ENCODE measurements around the gene DUSP10.
A peak's percentile ranks its signal among the peaks of the same experiment; 100 is the strongest.

DUSP10 gene

DNA sequence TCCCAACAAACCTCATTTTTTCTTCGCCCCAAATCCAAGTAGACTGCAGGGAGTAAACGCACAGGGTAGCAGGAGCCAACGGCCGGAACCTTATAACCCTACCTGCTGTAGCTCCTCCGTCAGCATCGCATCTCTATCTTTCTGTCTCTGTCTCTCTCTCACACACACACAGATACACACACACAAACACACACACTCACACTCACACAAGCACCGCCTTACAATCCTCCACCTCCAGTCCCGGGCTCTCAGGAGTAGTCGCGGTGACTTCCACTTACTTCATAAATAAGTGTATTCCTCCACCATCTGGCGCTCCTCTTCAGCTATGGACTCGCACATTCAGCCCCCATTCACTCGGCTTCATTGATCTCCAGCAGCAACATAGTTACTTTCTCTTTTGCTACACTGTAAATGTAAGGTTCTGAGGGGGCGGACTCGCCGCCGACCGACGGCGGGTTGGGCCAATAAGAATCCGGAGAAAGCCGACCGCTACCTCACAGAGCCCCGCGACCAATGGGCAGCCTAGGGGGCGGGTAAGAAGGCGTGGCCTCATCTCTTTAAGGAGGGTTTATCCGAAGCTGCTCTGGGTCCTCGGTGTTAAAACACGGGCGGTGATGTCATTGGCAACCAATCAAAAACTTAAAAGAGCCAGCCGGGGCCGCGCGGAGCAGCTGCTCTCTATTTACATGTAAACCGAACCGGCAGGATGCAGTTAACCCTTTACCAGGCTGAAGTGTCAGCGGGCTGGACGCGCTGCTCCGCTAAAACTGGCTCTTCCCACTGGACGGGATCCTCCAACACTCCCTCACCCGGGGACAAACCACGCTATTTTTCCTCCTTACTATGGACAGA is at the start of gene DUSP10:
TSS of gene DUSP10 (minus strand) at position 387 of the 852 bp plus-strand sequence. CDS start 2,345 bp downstream, outside the sequence.
- DNase-seq (ENCODE audit: low read depth): peak; percentile 98

DNA sequence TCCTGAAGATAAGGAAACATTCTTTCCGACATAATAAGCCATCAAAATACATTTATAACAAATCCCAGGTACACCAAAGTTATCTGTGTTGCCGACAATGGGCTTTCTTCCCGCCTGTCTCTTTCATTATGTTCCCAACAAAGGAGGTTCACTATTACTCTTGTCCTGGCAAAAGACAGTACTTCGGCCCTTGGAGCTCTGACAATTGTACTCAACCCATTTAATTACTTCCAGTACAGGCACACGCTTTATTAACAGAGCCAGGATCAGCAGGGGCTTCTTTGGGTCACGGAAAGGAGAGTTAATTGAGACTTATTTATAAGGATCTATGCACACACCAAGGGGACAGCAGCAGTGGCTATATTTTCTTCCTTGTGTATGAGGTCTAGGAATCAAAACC is 46.6 kb upstream of the DUSP10 start:
- no peak for DNase-seq (ENCODE audit: low read depth)

DNA sequence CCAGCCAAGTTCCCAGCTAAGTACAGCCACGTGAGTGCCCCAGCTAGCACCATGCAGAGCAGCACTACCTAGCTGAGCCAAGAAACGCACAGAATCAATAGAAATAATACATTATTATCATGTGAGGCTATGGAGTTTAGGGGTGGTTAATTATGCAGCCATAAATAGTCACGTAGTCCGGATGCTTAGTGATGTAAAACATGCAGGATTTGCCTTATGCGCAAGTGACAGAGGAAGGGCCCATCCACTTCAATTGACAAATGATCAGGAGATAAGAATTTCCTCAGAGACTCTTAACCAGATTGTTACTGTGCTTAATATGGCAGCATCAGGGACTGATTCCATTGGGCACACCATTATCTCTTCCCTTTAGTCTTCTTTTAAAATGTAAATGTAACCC is 44.8 kb upstream of the DUSP10 start:
- no peak for DNase-seq (ENCODE audit: low read depth)

DNA sequence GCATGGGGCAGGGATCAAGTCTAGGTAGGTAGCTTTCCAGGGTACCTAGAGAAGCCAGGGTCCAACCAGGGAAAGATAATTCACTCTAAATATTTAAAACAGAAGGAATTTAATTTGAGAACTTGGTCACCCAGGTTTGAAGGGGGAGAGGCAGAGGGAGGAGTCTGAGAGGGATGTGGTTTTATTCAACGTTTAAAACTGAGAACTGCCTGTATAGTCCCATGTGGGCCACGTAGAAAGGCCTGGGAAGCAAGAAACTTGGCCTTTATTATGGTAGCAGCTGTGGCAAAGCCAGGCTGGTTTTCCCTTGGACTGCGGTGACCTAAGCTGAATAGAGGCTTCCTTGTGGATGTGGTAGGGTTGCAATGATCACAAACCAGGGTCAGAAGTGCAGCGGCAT is 42.0 kb upstream of the DUSP10 start:
- no peak for DNase-seq (ENCODE audit: low read depth)

DNA sequence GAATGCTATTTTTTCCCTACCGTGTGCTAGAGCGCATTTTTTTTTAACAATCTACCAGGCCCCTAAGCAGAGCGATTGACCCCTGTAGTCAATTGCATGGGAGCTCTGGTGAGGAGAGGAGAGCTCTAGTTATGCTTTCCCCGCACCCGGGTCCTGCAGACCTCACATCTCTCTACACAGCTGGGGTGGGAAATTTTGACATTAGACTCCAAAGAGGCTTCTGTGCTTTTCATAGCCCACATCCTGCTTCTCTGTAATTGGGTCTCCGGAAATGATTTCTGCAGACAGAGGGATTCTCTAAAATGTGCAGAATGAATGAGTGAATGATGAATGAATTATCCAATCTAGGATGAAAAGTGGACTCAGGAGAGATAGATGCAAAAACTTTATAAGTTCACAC is 41.5 kb upstream of the DUSP10 start:
- DNase-seq (ENCODE audit: low read depth): no peak

DNA sequence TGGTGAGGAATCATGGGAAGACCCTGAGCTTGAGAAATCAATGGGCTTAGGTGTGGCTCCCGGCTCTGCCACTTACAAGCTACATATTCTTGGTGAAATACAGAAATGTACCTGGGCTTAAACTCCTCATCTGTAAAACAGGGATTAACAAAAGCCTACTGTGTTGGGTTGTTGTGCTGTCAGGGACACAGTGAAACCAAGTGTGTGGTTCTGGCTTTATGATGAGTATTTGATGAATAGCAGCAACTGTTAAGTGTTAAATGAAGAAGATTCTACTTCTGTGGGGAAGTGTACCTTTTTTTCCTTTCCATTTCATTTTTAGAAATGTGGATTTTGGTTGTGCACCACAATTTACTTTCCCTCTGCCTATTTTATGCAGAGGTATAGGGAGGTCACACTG is 41.1 kb upstream of the DUSP10 start:
- DNase-seq (ENCODE audit: low read depth): no peak

DNA sequence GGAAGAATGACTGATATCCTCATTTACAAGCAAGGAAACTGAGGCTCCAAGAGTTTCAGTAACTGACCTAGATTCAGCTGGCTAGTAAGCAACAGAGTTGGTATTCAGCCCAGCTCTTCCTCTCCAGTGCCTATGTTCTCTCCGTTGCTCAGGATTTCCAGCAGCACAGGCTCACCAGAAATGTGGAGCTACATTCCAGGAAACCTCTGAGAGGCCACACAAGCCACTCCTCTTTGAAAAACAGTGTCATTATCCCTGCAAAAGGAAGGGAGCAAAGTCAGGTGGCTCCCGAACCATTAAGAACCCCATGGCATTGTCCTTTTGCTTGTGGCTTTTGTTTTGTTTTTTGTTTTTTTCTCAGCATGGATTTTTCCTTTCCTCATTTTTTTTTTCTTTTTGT is 40.6 kb upstream of the DUSP10 start:
- DNase-seq (ENCODE audit: low read depth): no peak

DNA sequence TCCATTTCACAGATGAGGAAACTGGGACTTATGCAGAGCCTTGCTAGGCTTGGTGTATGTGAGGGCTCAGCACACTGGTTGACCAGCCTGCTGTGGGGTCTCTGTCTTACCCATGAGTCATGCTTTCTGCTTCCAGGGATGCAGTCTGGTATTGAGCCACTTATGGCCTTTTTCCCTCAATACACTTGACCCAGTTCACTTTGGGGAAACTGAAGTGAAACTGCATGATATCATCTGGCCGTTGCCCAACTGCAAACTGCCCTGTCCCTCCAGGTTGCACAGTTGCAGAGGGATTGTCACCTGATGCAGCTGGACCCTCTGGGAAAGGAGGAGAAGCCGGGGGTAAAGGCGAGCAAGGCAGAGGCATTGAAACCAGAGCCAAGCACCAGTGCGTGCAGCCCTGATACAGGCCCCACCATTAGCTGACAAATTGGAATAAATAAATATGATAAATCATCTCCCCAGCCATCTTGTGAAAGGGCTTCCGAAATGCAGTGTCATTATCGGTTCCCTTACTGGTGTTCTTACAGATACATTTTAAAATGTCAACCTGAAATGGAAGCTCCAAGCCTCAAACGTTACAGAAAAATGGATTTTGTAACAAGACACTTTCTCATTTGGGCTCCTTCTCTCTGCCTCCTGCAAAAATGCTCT is 39.3 kb upstream of the DUSP10 start:
- DNase-seq (ENCODE audit: low read depth): no peak

DNA sequence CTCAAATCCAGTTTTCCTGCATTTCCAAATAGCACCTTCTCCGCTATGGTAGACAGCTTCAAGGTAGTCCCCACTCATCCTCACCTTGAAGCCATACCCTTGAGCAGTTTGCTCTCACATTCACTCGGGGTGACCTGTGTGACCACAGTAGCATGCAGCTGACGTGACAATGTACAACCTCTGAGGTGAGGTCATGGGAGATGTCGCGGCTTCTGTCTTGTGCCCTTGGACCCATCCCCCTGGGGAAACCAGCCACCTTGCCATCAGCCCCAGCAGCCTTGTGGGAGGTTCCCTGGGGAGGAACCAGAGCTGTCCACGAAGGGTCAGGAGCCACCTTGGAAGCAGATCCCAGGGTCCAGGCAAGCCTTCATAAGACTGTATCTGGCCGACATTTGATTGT is 38.3 kb upstream of the DUSP10 start:
- DNase-seq (ENCODE audit: low read depth): no peak

DNA sequence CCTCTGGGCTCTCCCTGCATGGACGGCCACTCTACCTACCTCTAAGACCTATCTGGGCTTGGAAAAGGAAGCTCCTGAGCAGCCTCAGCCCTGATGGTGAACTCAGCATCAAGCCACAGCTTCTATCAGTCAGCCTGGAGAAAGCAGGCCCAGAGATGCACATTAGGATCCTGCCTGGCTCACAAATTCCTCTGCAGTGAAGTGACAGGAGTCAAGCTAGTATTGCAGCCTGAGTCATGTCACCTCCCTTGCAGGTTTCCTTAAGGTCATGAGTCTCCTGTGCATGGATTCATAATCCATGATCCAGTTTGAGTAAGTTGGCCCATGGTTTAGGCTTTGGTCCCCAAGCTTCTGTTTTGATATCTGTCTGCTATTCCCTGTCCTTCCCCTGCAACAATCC is 37.9 kb upstream of the DUSP10 start:
- DNase-seq (ENCODE audit: low read depth): no peak

DNA sequence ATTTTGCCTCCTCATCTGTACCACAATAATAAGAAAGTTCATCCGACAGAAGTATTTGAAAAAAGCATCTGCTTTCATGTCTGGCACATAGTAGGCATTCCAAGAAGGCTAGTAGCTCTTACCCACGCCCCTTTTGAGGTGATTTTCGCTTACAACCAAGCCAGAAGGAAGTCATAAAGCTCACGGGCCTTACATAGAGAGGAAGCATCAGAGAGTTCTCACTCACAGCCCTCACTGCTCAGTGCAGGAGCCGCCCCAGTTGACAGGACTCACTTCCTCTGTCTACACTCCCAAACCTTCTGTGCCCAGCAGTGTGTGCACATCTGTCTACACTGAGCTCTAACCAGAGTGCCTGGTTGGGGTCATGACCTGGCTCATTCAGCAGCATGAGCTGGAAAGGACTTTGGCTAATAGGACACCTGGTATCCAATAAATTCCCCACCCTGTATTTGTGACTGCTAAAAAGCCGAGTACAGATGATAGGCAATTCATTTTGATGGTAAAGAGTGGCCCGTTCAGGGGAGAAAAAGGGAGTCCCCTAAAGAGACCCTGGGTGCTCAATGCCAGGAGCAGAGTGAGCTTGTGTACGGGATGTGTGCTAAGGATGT is 36.8 kb upstream of the DUSP10 start:
- no peak for DNase-seq (ENCODE audit: low read depth)

DNA sequence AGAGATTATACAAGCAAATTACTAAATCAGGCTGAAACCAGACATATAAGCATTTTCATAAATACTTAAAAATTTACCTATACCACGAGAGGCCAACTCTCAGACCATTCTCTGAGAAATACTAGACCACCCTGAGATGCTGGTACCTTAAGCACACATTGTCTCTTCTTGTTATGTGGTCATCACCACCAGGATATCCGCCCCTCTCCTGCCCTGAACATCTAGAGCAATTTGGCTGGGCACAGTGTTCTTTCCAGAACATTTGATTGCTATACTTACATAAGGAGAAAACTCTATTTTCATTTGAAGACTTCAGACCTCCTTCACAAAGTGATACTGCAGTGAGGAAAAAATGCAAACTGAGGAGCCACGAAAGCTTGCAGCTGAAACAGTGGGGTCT is 36.2 kb upstream of the DUSP10 start:
- no peak for DNase-seq (ENCODE audit: low read depth)

DNA sequence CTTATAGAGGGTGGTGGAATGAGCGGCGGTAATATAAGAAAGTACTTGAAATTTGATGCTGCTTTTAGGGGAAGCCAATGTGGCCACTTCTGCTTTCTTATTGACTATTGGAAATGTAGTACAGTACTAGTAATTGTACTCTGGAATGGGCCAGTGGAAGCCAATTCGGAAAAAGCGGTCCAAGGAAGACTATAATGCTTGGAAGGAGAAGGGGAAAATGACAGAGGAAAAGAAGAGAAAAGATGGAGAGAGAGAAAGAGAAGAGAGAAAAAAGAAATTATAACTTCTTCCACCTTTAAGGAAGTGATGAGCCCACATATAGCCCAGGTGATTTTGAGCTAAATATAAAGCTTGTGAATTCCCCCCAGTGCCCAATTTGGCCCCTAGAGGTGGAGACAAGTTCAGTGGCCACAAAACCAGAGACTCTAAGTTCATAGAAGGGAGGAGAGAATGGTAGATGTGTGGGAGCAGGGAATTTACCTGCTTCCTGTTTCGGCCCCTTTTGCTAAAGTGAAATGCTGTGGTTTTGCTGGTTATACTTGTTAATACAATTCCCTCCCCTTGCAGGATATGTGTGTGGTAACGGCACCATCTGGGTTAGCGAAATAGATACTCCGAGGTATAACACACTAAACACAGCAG is 35.7 kb upstream of the DUSP10 start:
- DNase-seq (ENCODE audit: low read depth): no peak

DNA sequence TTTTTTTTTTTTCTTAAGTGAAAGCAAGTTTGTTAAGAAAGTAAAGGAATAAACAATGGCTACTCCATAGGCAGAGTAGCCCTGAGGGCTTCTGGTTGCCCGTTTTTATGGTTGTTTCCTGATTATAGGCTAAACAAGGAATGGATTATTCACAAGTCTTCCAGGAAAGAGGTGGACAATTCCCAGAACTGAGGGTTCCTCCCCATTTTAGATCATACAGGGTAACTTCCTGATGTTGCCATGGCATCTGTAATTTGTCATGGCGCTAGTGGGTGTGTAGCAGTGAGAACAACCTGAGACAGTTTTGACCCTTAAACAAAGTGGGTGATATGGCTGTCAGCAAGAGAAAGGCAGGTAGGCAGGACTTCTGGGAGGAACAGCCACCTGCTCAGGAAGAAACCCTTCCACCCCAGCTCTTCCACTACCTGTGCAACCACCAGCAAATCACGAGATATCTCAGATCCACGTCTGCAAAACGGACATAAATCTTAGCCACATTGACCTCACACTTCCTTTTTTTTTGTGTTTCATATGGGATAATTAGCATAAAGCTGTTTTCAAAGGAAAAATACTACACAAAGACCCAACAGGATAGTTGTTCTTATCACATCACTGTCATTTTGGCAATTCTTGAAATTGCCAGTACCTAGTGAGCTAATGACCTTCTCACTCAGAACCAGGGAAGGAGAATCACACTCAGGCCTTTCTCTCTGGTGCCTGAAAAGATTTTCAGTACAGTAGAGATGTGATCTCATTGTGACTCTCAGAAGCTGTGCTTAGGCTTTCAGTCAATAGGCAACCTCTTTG is 34.8 kb upstream of the DUSP10 start:
- no peak for DNase-seq (ENCODE audit: low read depth)

DNA sequence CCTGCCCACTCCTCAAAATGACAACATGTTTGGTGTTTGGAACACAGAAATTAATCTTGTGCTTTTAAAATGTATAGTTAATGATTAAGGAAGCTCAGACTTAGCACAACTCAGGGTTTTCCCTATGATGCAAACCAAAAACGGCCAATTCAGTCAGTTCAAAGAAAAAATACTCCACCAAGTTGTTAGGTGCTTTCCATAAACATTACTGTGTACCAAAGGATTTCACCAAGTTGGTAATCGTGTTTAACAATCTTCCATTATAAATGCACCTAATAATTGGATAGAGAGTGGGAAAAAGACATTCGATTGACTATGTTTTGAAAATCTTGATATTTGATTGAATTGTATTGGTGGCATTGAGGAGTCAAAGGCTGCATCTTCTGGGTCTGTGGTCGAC is 33.3 kb upstream of the DUSP10 start:
- DNase-seq (ENCODE audit: low read depth): no peak

DNA sequence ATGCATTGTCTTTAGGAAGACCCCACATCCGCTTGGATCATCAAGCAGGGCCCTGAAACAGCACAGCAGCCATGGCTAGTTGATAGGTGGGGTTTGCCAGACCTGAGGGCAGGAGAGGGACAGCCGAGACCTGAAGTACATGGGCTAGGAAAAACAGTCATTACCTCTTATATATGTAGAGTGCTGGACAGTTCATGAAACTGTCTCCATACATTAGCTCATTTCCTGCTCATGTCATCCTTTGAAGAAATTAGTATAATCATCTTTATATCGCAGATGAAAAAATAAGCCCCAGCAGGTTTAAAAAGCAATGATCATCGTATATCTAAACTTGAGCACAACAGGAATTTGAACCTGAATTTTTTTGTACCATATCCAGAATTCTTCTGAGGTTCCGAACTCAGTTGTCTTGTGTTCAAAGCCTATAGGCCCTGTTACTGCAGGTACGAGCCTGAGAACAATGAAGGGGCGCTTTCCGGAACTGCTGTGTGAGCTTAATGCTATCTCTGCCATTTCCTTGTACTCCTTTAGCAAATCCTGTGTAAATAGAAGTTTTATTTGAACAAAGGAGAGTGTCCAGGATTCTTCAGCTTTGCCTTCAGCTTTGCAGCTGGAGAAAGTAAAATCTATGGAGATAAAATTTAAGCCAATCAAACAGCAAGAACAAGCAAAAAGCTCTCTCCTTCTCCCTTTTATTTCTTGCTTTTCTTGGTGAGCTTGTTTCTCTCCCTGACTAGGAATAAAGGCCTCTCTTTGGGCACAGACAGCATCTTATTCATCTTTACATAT is 32.4 kb upstream of the DUSP10 start:
- DNase-seq (ENCODE audit: low read depth): no peak

DNA sequence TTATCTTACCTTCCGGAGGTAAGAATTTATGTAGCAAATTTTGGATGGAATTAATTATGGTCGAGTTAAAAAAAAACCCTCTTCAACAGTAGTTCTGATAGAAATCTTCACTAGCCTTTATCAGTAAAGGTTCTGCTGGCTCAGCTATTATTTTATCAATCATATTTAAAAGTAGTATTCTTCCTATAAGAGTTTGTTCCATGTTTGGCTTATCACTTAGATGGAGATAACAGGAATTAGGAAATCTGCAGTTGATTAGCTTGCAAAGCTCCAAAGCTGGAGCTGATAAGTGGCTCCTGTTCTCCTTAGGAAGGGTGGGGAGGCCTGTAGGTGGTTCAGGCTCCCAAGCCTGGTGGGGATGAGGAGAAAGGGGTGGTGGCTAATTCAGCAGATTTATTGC is 31.5 kb upstream of the DUSP10 start:
- DNase-seq (ENCODE audit: low read depth): no peak

DNA sequence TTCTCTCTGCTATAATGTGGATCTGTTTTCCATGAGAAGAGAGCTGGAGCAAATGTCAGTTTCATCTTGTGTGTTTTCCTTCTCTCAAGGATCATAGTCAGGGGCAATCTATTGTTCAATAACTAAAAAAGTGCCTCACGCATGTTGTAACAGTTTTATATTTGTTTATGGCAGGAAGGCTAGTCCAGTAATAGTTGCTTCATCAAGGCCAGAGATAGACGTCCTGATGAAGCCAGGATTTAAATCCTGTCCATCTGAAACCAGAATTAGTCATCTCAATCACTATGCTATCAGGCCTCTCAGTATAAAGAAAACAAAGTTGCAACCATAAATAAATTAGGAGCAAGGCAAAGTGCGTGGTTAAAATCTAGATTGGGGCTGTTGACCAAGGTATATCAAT is 30.2 kb upstream of the DUSP10 start:
- DNase-seq (ENCODE audit: low read depth): no peak

DNA sequence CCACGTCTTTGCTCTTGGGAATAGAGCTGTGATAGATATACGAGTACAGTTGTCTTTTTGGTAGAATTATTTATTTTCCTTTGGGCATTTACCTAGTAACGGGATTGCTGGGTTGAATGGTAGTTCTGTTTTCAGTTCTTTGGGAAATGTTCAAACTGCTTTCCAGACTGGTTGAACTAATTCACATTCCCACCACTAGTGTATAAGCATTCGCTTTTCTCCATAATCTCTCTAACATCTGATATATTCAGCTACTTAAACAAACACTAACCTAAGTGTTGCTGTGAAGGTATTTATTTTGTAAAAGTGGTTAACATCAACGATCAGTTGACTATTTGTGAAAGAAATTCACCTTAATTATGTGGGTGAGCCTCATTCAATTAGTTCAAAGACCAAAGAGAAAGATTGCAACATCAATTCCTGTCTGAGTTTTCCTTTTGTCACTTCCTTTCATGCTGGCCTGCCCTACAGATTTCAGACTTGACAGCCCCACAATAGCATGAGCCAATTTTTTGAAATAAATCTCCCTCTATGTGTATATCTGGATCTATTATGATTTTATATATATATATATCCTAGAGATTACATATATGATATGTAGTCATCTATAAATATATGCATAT is 26.7 kb upstream of the DUSP10 start:
- no peak for DNase-seq (ENCODE audit: low read depth)

DNA sequence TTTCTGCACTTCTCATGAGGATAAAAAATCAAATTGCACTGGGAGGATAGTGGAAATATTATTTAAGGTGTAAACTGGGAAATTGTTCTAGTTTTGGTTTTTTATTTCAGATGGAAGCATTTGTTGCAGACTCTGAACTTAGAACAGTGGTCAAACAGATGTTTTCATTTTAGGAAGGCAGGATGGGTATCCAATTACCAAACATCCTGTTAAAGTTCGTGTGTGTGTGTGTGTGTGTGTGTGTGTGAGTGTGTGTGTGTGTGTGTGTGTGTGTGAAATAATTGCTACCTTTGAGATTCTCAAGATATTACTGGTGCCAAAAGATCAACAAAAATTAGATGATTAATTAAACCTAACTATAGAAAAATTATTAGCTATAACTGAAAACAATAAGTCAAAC is 24.3 kb upstream of the DUSP10 start:
- DNase-seq (ENCODE audit: low read depth): no peak

DNA sequence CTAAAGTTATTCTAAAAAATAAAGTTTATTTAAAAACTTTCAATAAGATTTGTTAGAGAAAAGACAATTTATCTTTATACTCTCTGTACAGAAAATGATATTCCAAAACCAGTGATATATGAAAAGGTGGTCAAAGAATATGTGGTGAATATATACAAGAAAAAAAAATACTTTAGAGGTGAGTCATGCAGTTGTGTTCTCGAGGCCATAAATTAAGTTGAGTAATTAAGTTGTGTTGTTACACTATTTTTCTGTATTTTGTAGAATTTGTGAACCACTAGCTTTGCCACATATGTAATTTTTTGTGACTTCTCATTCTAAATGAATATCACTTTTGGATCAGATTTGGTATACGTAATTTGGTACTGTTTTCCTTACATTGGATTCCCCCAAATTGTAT is 23.6 kb upstream of the DUSP10 start:
- no peak for DNase-seq (ENCODE audit: low read depth)

All from non-pigmented ciliary epithelial cell (primary cell).